GM12873 (cell line): ENCODE results near the gene EVC.

Experiments used
- CTCF ChIP-seq: IDR thresholded peaks from 2 replicates; pipeline ENCODE4 v1.5.1; 2012; ENCODE audit warnings: low read depth, mild to moderate bottlenecking, moderate library complexity, low read length, control low read depth; ENCODE audit not compliant: insufficient read depth; ENCODE audit errors: missing control alignments

The EVC gene

GRCh38 chr4:5746829-5747737 is 36.1 kb downstream of the EVC start:
- TF ChIP-seq CTCF = no peak

- no peak for TF ChIP-seq CTCF
Measured at GRCh38 chr4:5747738-5748375, 36.9 kb downstream of the EVC start.

- no peak for TF ChIP-seq CTCF
Measured at GRCh38 chr4:5749568-5749967, 38.6 kb downstream of the EVC start.

GRCh38 chr4:5750052-5750945 is 39.3 kb downstream of the EVC start:
- TF ChIP-seq CTCF = no peak

- TF ChIP-seq CTCF = no peak
Measured at GRCh38 chr4:5750946-5751665, 40.1 kb downstream of the EVC start.

GRCh38 chr4:5751666-5752375 is 40.8 kb downstream of the EVC start:
- TF ChIP-seq CTCF = no peak
